Tracheal epithelial cell (primary cell): ENCODE results near the gene GABBR1. TPM values are rescaled to one million over a fixed set of nuclear protein-coding genes. Genes with fewer than 3 reads are reported as not detected.

Experiments used
- total RNA-seq: library from RNA; depleted of rRNA; stranded (reverse); fragments of >200 nt; gene quantifications from 2 replicates; pipeline ENCODE4 v1.2.1, GENCODE V29; 2014

The GABBR1 gene
- 4.9 and 9.6 TPM in 2 replicates for total RNA-seq

GRCh38 chr6:29632789-29633533 lies at the start of gene GABBR1:
TSS of gene GABBR1 (minus strand) at chr6:29633183. CDS start at chr6:29632385, 798 bp downstream.

GRCh38 chr6:29680904-29681303 lies 47.9 kb upstream of the GABBR1 start, which contains the start of gene ZFP57:
TSS of gene ZFP57 (minus strand) at chr6:29681152. CDS start at chr6:29677003, 4,149 bp downstream.

GRCh38 chr6:29656798-29657197 lies 23.8 kb upstream of the GABBR1 start, which contains the start of gene MOG:
TSS of gene MOG (plus strand) at chr6:29657092. CDS start at chr6:29657210, 118 bp downstream.

GRCh38 chr6:29584821-29585220 lies 48.2 kb downstream of the GABBR1 start, which contains the start of gene OR2H2:
TSS of gene OR2H2 (plus strand) at chr6:29585121. CDS start at chr6:29587945, 2,824 bp downstream.

GRCh38 chr6:29559524-29560287 lies 73.3 kb downstream of the GABBR1 start, which contains the start of gene UBD:
TSS of gene UBD (minus strand) at chr6:29559732. CDS start at chr6:29559701, 31 bp downstream.

Other genes starting within 250 kb of the GABBR1 start
- not detected in 2 replicates for gene OR12D2, start 237.6 kb downstream of the GABBR1 start, total RNA-seq
- gene OR12D1, start 218.3 kb downstream of the GABBR1 start, total RNA-seq: not detected in 2 replicates
- not detected in 2 replicates for gene OR10C1, start 193.9 kb downstream of the GABBR1 start, total RNA-seq
- not detected in 2 replicates for gene OR11A1, start 176.1 kb downstream of the GABBR1 start, total RNA-seq
- not detected in 2 replicates for gene OR2H1, start 176.0 kb downstream of the GABBR1 start, total RNA-seq
- gene MAS1L, start 145.2 kb downstream of the GABBR1 start, total RNA-seq: not detected in 2 replicates
- 9.9 TPM in 1 of 2 replicates, not detected in the other for gene UBD, start 73.5 kb downstream of the GABBR1 start, total RNA-seq
- gene OR2H2, start 48.1 kb downstream of the GABBR1 start, total RNA-seq: 0.24 TPM in 1 of 2 replicates, not detected in the other
- gene MOG, start 23.9 kb upstream of the GABBR1 start, total RNA-seq: not detected in 2 replicates
- 0.24 and 1.1 TPM in 2 replicates for gene ZFP57, start 48.0 kb upstream of the GABBR1 start, total RNA-seq
- 13.4 and 36.6 TPM in 2 replicates for gene HLA-F, start 90.3 kb upstream of the GABBR1 start, total RNA-seq
- gene HLA-G, start 194.6 kb upstream of the GABBR1 start, total RNA-seq: 11.1 and 22.0 TPM in 2 replicates